GM20000 (cell line): ENCODE data around the gene NAALAD2.
A peak's percentile ranks its signal among the peaks of the same experiment; 100 is the strongest.
"Not testable (repeated sequence)": the region's sequence is repeated elsewhere in the genome, so short reads cannot be mapped to it uniquely, and the experiment has no call there.

Experiments
- DNase-seq: peaks from one replicate; pipeline ENCODE4 v3.0.0; 2012; ENCODE audit warnings: low spot score
- CTCF ChIP-seq: IDR thresholded peaks from 2 replicates; pipeline ENCODE4 v1.5.1; 2012; ENCODE audit warnings: mild to moderate bottlenecking, control low read depth; ENCODE audit errors: extremely low read depth, missing control alignments

Gene NAALAD2

GRCh38 chr11:90134478-90135003 is at the start of gene NAALAD2:
NAALAD2 (plus strand) TSS chr11:90134663; CDS start chr11:90134759, 96 bp downstream.
- peak; percentile 12 for DNase-seq
- no peak for TF ChIP-seq CTCF

GRCh38 chr11:90085650-90086049 is 48.8 kb upstream of the NAALAD2 start, which contains the start of gene UBTFL1:
UBTFL1 (plus strand) TSS chr11:90085950; CDS start chr11:90085950, 0 bp downstream.
- not testable (repeated sequence) for DNase-seq

- not testable (repeated sequence) for DNase-seq
Measured at GRCh38 chr11:90088731-90089130, 45.7 kb upstream of the NAALAD2 start.

- DNase-seq = not testable (repeated sequence)
Measured at GRCh38 chr11:90095230-90095924, 39.1 kb upstream of the NAALAD2 start.

- DNase-seq = not testable (repeated sequence)
Measured at GRCh38 chr11:90098261-90098660, 36.2 kb upstream of the NAALAD2 start.

- no peak for TF ChIP-seq CTCF
- DNase-seq = no peak
Measured at GRCh38 chr11:90100431-90100830, 34.0 kb upstream of the NAALAD2 start.

GRCh38 chr11:90113541-90113940 is 20.9 kb upstream of the NAALAD2 start:
- DNase-seq = no peak
- TF ChIP-seq CTCF = no peak

- no peak for TF ChIP-seq CTCF
- DNase-seq = no peak
Measured at GRCh38 chr11:90120191-90120590, 14.3 kb upstream of the NAALAD2 start.

GRCh38 chr11:90124371-90124770 is 10.1 kb upstream of the NAALAD2 start:
- TF ChIP-seq CTCF = no peak
- DNase-seq = no peak
